ENCODE data around the gene TMEM253.

TMEM253 gene

GRCh38 chr14:21106176-21106497, 5.3 kb downstream of the TMEM253 start:
- DNase-seq = no peak

- DNase-seq = peak; percentile 71
Measured at GRCh38 chr14:21106498-21107282, 5.8 kb downstream of the TMEM253 start.

- DNase-seq = no peak
Measured at GRCh38 chr14:21107283-21107800, 6.5 kb downstream of the TMEM253 start.

GRCh38 chr14:21108791-21109190, 7.9 kb downstream of the TMEM253 start:
- DNase-seq = no peak

- DNase-seq = no peak
Measured at GRCh38 chr14:21109377-21110138, 8.7 kb downstream of the TMEM253 start.

- no peak for DNase-seq
Measured at GRCh38 chr14:21112255-21112654, 11.4 kb downstream of the TMEM253 start.

GRCh38 chr14:21113369-21113768, 12.5 kb downstream of the TMEM253 start:
- no peak for DNase-seq

GRCh38 chr14:21118933-21119332, 18.1 kb downstream of the TMEM253 start:
- no peak for DNase-seq

- no peak for DNase-seq
Measured at GRCh38 chr14:21120686-21121085, 19.8 kb downstream of the TMEM253 start.

- no peak for DNase-seq
Measured at GRCh38 chr14:21121122-21121521, 20.3 kb downstream of the TMEM253 start.

GRCh38 chr14:21123429-21123828, 22.6 kb downstream of the TMEM253 start:
- DNase-seq = no peak

GRCh38 chr14:21133901-21134300, 33.0 kb downstream of the TMEM253 start:
- no peak for DNase-seq

- DNase-seq = no peak
Measured at GRCh38 chr14:21136024-21136423, 35.2 kb downstream of the TMEM253 start.

- no peak for DNase-seq
Measured at GRCh38 chr14:21142357-21142756, 41.5 kb downstream of the TMEM253 start.

GRCh38 chr14:21145437-21145836, 44.6 kb downstream of the TMEM253 start:
- DNase-seq = no peak

- no peak for DNase-seq
Measured at GRCh38 chr14:21149641-21150367, 48.9 kb downstream of the TMEM253 start.
